Limb (tissue), 2 donors: ENCODE measurements around the gene CEP164.
"Not testable (repeated sequence)": the region's sequence is repeated elsewhere in the genome, so short reads cannot be mapped to it uniquely, and the experiment has no call there.

Experiments used
- DNase-seq, 2 donors: peaks; one replicate each; pipeline ENCODE4 v3.0.0-alpha.2; 2016; ENCODE audit errors: extremely low spot score in 2 of 2

The CEP164 gene

GRCh38 chr11:117303646-117304315, 23.9 kb upstream of the CEP164 start:
- DNase-seq, result no peak

GRCh38 chr11:117305145-117305544, 22.5 kb upstream of the CEP164 start:
- no peak for DNase-seq

- DNase-seq, result no peak
Measured at GRCh38 chr11:117309310-117309709, 18.3 kb upstream of the CEP164 start.

DNA sequence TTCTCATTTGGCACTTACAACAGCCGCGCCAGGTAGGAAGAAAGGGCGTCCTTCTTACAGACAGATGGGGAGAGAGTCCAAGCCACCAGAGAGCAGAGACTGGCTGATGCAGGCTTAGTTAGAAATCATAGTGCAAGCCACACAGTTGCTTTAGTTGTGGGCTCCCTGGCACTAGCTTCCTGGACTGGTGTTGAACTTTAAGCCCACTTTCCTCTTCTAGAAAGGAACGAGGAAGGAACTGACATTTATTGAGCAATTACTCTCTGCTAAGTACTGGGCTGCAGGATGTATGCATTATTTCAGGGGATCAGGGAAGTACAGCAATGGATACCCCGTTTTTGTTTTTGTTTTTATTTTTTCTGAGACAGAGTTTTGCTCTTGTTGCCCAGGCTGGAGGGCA, 14.6 kb upstream of the CEP164 start:
- DNase-seq, result no peak

DNA sequence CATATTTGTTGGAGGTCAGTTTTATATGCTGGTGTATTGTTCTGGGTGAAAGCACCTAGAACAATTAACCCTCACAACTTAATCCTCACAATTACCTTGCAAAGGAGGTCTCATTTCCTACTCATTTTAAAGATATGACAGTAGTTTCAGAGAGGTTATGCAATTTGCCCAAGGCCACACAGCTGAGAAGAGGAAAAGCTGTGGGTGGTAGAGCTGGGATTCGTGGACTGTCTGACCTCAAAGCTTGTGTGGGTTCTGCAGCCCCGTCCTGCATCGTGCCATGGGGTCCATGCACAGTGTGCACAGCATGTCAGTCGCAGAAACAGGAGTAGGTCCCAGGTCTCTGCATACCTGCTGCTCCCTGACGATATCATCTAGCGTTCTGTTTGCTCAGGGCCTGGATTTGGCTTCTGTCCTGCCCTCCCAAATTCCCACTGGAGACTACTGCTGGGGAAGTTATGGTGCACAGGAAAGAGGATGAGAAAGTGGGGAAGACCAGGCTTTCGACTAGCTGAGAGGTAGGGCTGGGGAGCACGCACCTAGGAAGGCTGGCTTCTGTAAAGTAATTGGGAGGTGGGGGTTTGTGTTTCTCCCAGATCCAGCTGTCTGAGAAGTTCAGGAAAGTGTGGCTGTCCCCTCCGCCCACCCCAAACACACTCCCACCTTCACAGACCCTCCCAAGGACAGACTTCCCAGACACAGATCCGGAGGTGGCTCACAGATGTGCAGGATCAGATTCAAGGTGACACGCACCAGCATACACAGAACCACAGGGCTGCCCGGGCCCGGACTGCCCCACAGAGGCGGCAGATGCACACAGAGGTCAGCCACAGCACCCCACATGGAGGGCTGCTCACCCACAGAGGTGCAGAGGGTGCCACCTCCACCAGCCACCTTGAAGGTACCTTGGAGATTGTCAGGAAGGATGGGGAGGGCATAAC, 13.6 kb upstream of the CEP164 start:
- no peak for DNase-seq

GRCh38 chr11:117314840-117315239, 12.8 kb upstream of the CEP164 start:
- peak in 1 of 2 donors; percentile 39 for DNase-seq

- DNase-seq, result peak in 1 of 2 donors; percentile 42
Measured at GRCh38 chr11:117315285-117316196, 12.1 kb upstream of the CEP164 start.

DNA sequence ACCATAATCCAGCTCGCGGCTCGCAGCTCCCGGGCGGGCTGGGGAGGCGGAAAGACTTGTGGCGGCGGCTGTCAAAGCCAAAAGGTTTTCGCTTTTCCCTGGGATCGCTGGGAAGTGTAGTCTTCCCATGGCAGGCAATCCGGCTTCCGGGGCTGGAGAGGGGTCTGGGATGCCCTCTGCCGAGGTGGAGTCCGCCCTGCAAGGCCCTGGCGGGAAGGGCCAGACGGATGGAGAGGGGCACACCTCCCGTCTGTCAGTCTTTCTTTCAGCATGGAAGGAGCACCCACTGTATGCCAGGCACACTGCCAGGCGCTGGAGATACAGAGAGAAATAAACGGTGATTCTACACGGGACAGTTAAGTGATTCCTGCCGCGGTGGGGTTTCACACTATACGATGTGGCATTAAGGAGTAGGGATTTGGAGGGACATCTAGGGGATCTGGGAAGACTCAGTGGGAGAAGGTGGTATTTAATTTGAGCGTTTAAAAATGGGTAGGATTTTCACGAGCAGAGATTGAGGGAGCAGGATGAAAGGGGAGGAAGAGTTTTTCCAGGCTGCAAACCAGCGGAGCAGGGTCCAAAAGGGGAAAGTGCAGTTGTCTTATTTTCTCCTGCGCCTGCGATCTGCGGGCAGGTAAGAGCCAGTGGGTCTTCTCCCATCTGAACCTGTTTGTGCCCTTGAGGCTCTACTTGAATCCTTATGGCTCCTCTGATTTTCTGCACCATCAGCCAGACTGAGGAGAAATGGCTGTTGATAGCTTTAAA, 11.3 kb upstream of the CEP164 start, which contains the start of gene BACE1:
TSS of gene BACE1 (minus strand) at position 60 of the 765 bp plus-strand sequence. CDS start 461 bp downstream, outside the sequence.
- peak; percentile 86 to 89 for DNase-seq

- DNase-seq, result no peak
Measured at GRCh38 chr11:117318738-117319137, 8.9 kb upstream of the CEP164 start.

GRCh38 chr11:117319214-117319840, 8.3 kb upstream of the CEP164 start:
- no peak for DNase-seq

DNA sequence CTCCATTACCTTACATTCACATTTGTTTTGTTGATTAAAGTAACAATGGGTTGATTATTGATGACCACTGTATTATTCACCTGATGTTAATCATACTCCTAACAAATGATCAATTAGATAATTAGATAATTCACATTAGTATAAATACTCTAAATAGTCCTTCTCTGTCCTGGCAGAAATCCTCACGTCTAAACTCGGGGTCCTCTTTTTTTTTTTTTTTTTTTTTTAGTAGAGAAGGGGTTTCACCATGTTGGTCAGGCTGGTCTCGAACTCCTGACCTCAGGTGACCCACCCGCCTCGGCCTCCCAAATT, 443 bp upstream of the CEP164 start:
- DNase-seq, result not testable (repeated sequence)

GRCh38 chr11:117328375-117329010, 839 bp downstream of the CEP164 start:
- peak in 1 of 2 donors; percentile 33 for DNase-seq

DNA sequence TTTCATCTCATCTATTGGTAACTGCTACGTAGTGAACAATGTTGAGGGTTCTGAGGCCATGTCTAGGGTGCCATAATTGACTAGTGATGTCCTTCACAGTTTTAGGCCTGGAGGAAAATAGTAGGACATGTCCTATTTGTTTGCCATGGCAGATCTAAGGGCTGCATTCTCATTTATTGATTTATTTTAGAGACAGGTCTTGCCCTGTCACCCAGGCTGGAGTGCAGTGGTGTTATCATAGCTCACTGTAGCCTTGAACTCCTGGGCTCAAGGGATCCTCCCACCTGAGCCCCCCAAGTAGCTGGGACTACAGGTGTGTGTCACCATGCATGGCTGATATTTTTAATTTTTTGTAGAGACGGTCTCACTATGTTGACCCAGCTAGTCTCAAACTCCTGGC, 5.2 kb downstream of the CEP164 start:
- DNase-seq, result no peak

DNA sequence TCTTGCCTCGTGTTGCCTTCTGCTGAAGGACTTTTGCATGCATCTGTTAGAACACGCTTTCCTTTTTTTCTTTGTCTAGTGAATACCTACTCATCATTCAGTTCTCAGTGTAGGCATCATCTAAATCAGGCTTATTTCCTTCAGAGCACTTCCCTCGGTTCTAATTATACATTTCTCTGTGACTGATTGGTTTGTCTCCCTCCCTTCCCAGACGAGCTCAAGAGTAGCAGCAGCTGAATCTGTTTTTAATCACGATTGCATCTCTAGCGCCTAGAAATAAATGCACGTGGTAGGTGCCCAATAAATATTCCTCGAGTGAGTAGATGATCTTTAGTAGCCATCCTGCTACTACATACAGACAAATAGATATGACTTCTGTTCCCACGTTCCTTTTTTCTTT, 6.3 kb downstream of the CEP164 start:
- no peak for DNase-seq

GRCh38 chr11:117334896-117335295, 7.2 kb downstream of the CEP164 start:
- DNase-seq, result no peak

DNA sequence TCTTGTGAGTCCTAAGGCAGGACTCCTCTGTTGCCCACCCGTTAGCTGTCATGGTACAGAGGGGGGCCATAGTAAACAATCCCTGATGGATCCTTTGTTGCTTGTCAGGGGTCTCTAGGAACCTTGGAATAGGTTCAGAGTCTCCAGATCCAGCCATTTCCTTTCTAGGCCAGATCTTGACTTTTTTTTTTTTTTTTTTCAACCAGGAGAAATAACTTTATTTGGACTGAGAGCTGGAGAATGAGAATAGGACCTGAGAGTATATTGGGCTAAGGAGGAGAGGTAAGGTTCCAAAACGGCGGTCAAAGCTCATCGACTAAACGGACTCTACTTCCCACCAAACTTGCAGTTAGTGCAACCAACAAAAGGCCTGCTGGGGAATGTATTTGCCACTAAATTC, 7.7 kb downstream of the CEP164 start:
- no peak for DNase-seq

- DNase-seq, result no peak
Measured at GRCh38 chr11:117337076-117337475, 9.4 kb downstream of the CEP164 start.

GRCh38 chr11:117345039-117345438, 17.4 kb downstream of the CEP164 start:
- no peak for DNase-seq

DNA sequence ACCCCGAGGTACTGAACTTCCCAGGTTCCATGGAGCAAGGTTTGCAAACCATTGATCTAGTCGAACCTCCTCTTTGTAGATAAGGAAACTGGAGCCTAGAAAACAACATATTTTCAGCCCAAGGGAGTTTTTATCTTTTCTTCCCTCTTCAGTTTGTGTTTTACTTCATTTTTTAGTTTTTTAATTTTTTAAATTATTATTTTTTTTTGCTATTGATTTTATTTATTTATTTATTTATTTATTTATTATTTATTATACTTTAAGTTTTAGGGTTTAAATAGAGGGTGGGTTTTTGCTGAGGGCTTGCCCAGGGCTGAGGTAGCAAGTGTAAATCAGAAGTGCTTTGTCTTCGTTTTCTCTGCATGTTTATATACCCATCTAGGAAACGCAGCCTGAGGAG, 26.9 kb downstream of the CEP164 start:
- no peak for DNase-seq
